HG03558 (cell line): ENCODE results near the gene MSGN1.

Experiments
- ATAC-seq: cut with Tn5 transposase; IDR thresholded peaks from one replicate; pipeline ENCODE4 v1.9.1; 2021; ENCODE audit warnings: moderate number of reproducible peaks; ENCODE audit not compliant: unreplicated experiment; ENCODE audit errors: extremely low read depth

MSGN1 gene, protein sequence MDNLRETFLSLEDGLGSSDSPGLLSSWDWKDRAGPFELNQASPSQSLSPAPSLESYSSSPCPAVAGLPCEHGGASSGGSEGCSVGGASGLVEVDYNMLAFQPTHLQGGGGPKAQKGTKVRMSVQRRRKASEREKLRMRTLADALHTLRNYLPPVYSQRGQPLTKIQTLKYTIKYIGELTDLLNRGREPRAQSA

DNA sequence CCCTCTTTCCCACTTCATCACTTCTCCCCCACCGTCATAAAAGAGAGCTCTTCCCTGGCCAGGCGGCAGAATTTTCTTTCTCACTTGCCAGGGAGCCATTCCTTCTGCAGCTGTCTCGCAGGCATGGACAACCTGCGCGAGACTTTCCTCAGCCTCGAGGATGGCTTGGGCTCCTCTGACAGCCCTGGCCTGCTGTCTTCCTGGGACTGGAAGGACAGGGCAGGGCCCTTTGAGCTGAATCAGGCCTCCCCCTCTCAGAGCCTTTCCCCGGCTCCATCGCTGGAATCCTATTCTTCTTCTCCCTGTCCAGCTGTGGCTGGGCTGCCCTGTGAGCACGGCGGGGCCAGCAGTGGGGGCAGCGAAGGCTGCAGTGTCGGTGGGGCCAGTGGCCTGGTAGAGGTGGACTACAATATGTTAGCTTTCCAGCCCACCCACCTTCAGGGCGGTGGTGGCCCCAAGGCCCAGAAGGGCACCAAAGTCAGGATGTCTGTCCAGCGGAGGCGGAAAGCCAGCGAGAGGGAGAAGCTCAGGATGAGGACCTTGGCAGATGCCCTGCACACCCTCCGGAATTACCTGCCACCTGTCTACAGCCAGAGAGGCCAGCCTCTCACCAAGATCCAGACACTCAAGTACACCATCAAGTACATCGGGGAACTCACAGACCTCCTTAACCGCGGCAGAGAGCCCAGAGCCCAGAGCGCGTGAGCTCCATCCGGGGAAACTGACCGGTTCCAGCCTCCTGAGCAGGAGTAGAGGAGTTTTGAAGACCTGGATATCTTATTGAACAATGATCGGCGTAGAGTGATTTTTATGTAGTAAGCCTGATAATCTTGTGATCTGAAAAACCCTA is at the start of gene MSGN1:
TSS of gene MSGN1 (plus strand) at position 65 of the 850 bp plus-strand sequence. CDS start at position 124, 59 bp downstream.
- ATAC-seq, result no peak

- no peak for ATAC-seq
Measured at GRCh38 chr2:17768894-17769293, 47.4 kb upstream of the MSGN1 start.

DNA sequence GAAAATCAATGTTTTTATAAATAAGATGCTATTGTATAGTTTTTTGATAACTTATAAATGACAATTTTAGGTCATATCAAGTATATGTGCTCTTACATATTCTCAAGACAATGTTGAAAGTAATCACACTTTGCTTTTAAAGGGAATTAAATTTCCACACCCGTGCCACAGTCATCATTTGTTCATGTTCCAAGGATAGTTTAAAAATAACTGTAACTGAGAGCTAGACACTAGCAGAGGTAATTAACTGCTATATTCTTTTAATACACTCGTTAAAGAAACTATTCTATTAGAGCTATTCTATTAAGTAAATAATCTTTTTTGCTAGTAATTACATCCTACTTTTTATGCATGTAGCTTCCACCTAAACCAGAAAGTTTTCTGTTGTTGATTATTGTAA is 44.3 kb upstream of the MSGN1 start:
- no peak for ATAC-seq

GRCh38 chr2:17772532-17772931 is 43.7 kb upstream of the MSGN1 start:
- ATAC-seq, result no peak

- ATAC-seq, result no peak
Measured at GRCh38 chr2:17780546-17780945, 35.7 kb upstream of the MSGN1 start.

DNA sequence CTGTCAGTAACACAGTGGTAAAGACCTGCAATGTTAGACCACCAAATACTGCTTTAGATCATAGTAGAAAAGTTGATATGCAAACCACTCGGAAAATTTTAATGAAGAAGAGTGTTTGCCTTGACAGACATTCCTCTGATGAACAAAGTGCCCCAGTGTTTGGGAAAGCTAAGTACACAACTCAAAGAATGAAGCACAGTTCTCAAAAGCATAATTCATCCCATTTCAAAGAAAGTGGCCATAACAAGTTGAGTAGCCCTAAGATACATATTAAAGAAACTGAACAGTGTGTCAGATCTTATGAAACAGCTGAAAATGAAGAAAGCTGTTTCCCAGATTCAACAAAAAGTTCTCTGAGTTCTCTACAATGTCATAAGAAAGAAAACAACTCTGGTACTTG is 34.8 kb upstream of the MSGN1 start:
- no peak for ATAC-seq

DNA sequence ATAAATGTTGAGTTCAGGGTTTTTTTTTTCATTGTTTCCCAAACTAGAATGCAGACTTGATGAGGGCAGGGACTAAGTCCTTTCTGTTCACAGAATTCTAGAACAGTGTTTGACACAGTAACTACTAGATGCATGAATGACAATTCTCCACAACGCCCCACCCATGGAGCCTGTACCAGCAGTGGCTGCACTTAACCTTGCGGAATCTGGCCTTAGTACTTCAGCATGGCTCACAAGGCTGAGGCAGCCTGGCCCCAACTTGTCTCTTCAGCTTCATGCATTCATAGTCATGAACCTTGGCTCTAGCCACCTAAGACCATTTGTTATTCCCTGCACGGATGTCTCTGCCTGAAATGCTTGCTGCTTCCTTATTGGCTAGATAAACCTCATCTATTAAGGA is 29.5 kb upstream of the MSGN1 start:
- ATAC-seq, result no peak

DNA sequence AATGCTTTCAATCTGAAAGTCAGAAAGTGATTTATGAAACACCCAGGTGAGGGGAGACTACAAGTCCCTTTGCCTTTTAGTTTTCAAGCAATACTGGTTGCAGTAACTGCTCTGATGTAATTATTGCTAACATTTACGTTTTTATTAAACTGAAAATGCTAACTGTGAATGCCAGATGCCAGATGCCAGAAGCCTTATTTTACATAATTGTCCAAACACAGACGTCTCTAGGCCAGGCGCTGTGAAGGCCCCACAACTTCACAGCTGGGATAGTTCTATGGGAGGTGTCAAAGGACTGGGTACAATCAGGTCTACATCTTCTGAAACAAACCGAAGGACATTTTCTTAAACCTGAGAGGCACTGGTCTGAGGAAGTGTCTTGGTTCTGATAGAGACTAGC is 27.5 kb upstream of the MSGN1 start:
- ATAC-seq, result no peak

DNA sequence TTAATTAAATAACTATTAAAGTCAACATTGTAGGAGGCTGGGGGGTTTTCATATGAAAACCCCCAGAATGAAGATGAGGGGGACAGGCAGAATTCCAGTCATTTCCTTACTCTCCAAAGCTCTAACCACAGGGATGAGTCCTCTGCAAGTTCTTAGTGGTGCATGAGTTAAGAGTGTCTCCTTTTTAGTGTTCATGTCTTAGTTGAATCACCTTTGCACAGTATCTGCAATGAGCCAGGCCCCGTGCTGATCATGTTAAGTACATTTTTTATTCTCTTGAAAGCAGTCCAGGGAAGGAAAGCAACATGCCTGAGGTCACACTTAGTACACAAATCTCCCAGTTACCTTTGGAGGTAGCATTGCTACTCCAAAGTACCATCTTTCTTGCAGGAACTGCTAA is 25.7 kb upstream of the MSGN1 start:
- ATAC-seq, result no peak

GRCh38 chr2:17791121-17791816 is 25.0 kb upstream of the MSGN1 start:
- no peak for ATAC-seq

DNA sequence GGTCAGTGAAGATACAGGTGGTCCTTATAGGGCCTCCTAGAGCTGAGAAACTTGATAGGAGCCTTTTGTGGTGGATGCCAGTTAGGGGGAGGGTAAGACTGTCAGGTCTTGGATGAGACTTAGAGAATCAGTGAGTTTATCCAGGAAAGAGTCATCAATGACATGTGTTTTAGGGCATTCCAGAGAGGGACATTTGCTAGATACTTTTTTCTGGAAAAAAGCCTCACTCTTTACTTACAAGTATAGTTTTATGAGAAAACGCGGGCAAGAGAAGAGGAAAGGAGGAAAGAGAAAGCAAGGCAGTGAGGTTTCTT is 24.5 kb upstream of the MSGN1 start:
- no peak for ATAC-seq

DNA sequence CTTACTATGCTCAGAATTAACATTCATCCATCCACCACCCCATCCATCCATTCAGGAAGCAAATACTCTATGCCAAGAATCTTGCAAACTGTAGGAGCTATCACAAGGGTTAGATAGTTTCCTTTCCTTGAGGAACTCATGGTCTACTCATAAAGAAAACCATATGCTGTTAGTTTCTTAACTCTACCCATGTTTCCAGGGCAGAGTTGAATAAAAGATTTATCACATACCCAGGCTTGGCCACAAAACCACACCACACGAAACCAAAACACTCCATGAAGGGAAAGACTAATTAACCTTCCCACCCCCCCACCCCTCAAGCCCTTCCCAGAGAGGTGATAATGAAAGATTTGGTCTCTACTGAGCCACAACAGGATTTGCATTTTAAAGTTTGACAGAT is 23.7 kb upstream of the MSGN1 start:
- no peak for ATAC-seq

GRCh38 chr2:17793296-17793695 is 23.0 kb upstream of the MSGN1 start:
- ATAC-seq, result no peak

DNA sequence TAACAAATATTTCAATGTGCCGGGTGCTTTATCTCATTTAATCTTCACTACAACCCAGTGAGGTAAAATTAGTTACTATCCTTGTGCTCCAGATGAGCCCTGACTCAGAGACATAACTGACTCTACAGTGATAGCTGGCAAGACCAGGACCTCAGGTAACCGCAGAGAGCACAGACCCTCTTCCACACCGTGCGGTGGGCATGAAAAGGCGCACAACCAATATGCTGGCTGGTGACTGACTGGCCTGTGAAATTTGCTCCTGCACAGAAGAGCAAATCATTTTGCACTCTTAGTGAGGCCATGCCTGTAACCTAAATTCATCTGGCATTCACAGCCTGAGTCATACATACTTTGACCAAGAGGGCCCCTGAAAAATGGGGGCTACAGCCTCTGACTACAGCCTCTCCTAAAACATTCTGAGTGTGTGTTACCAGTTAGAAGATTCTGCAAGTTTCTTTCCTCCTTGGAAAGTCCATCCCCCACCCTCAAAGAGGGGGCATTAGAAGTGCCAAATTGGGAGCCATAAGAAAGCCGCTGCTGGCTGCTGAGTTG is 22.4 kb upstream of the MSGN1 start:
- no peak for ATAC-seq

DNA sequence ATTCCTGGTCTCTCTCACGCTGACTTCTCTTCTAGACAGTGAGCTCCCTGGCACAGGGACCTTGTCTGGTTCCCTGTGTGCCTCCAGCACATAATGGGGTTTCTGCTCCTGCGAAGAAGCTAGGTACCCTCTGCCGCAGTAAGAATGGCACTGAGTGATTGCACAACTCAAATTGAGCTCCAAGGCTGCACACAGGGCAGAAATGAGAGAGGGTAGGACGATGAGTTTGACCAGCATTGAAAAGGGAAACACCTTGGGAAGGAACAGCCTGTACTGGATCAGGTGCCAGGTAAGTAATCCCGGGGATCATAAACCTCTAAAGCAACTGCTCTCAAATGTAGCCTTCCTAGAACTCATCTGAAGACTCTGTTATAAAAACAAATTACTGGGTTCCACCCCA is 21.0 kb upstream of the MSGN1 start:
- no peak for ATAC-seq

DNA sequence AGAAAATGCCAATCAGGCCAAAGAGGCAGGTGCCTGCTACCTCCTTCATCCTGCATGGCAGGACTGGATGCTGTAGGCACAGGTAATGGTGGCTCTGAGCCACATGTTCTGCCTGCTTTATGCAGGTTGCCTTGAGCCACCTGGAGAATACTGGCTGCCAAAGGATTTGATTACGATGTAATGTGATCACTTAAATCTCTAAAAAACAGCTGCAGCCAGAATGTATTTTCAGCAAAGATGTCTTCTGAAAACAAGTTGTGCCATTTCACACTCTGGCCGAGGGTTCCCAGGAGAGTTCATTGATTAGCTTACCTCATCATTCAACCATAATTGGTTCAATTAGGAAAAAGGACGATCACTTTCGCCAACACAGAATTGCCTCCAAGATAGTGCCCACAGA is 17.9 kb upstream of the MSGN1 start:
- no peak for ATAC-seq

DNA sequence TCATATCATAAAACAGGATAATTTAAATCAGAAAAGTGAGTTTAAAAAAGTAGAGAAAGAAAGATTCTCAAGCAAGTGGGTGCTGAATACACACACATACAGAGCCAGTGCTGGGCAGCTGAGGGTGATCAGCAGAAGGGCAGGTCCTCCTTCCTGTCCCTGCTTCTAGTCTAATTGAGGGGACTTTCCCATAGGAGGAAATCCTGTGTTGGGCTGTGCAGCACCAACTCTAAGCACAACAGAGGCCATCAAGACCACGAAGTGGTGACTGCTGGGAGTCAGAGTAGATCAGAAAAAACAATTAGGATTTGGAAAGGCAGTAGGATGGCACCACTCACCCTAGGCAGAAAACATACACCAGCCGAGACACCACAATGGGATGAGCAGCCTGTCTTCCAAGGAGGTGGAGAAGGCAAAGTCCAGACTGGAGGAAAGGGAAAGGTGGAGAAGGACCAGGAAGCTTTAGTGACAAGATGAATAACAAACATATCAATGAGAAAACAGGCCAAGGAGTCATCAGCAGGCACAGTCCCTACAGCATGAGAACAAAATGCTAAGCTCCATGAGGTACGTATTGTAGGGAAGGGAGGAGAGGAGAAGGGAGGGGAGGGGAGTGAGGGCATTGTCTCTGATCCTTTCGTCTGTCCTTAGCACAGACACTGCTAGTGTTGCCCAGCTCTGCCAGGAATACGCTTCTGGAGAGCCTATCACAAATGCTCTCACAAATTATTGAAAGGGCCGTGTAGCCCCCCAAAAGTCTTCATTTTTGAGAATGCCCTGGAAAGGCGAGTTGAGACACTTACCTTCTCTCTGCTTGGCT is 16.7 kb upstream of the MSGN1 start:
- ATAC-seq, result no peak

DNA sequence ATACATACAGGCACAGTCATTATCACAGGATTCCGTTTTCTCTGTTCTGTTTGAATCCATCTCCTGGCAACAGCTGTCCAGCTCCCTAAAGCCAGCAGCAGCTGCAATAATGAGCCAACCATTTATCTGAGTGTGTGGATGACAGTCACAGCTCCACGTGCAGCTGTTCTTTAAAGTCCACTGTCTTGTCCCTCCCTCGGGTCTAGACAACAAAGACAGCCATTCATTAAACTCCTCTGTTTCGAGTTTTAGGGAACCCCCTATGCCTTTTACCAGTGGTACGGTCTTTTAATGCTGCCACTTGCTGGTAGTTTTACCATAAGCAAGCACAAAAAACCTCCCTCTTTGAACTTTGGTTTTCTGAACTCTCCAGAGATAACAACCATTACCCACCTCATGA is 16.0 kb upstream of the MSGN1 start:
- ATAC-seq, result no peak

DNA sequence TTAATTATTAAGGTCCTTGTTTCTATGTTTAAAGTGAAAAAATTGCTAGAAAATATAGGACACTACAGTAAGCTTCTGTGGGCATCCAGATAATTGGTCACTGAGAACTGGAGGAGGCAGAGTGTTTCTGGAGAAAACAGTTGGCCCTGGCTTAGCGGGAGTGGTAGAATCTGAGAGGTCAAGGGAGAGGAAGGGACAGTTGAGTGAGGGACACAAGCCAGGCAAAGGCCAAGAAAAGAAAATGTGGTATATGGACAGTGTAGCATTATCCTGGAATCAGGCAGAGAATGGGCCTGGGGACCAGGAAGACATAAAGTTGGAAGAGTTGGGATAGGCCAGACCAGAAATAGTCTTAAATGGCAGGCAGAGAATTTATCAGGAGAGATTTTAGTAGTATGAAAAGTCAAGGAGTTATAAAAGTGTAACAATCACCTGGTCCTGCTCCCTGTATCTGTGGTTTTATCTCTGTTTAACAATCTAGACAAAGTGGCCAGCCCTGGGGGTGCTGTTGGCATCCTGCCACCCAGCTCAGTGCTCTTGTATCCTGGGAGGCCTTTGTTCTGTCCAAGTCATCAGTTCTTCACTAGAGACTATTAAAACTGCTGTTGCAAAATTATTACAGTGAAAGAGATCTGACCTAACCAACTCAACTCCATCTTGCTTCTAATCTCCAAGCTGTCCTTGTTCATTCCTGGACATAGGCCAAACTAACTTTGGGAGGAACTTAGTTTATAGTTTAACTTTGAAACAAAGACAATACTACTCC is 15.4 kb upstream of the MSGN1 start:
- ATAC-seq, result no peak

DNA sequence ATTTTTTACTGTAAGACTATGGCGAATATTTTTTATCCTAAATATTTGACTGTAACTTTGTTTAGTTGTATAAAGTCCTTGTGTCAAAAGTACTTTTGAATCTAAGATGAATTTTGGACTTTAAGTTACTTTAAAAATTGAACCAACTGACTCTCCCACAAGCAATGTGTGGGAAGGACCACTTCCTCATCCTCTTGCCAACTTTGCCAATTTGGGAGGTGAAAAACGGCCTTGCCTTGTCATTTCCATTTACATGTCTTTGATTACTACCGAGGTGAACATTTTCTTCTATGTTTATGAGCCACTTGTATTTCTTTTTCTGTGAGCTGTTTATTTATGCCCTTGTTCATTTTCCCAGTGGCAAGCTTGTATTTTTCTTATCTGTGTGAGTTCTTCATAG is 12.8 kb upstream of the MSGN1 start:
- no peak for ATAC-seq
